K562 (cell line): Measurements from ENCODE around the gene RBP7.

Experiments used
- EZH2 ChIP-seq: IDR thresholded peaks from 2 replicates; pipeline ENCODE4 v1.6.1; 2012; ENCODE audit warnings: low read depth, mild to moderate bottlenecking, inconsistent platforms, low read length, borderline replicate concordance
- MEIS2 ChIP-seq: fragments of 450-650 bp; IDR thresholded peaks from 2 replicates; pipeline ENCODE4 v1.6.1; 2014; ENCODE audit warnings: mild to moderate bottlenecking; ENCODE audit not compliant: partially characterized antibody
- ZNF431 ChIP-seq: sonication (generic); formaldehyde crosslinking; IDR thresholded peaks from 2 replicates; pipeline ENCODE4 v1.8.0; 2022; ENCODE audit warnings: mild to moderate bottlenecking, missing genetic modification reagents
- TF ChIP-seq, protein P1 (sequence below), 2 experiments: fragments of 150-350 bp in 1 of 2; IDR thresholded peaks; 2 replicates each; pipeline ENCODE4 v1.6.1; 2012 to 2016; ENCODE audit warnings: low read depth in 2 of 2, low read length in 2 of 2, mild to moderate bottlenecking in 1 of 2, moderate library complexity in 1 of 2
- TF ChIP-seq, protein P2 (sequence below), 2 experiments: fragments of 450-650 bp; formaldehyde crosslinking in 1 of 2; IDR thresholded peaks; 2 replicates each; pipeline versions ENCODE4 v1.4.0 to v1.6.1; 2014 to 2020; ENCODE audit warnings: mild to moderate bottlenecking in 2 of 2, borderline replicate concordance in 1 of 2, low read depth in 1 of 2

- TF ChIP-seq MEIS2 (no peak), ZNF431 (CRISPR knock-in tag) (no peak), EZH2 (no peak)
- TF ChIP-seq, protein P1, sequence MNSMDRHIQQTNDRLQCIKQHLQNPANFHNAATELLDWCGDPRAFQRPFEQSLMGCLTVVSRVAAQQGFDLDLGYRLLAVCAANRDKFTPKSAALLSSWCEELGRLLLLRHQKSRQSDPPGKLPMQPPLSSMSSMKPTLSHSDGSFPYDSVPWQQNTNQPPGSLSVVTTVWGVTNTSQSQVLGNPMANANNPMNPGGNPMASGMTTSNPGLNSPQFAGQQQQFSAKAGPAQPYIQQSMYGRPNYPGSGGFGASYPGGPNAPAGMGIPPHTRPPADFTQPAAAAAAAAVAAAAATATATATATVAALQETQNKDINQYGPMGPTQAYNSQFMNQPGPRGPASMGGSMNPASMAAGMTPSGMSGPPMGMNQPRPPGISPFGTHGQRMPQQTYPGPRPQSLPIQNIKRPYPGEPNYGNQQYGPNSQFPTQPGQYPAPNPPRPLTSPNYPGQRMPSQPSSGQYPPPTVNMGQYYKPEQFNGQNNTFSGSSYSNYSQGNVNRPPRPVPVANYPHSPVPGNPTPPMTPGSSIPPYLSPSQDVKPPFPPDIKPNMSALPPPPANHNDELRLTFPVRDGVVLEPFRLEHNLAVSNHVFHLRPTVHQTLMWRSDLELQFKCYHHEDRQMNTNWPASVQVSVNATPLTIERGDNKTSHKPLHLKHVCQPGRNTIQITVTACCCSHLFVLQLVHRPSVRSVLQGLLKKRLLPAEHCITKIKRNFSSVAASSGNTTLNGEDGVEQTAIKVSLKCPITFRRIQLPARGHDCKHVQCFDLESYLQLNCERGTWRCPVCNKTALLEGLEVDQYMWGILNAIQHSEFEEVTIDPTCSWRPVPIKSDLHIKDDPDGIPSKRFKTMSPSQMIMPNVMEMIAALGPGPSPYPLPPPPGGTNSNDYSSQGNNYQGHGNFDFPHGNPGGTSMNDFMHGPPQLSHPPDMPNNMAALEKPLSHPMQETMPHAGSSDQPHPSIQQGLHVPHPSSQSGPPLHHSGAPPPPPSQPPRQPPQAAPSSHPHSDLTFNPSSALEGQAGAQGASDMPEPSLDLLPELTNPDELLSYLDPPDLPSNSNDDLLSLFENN (IDR thresholded peaks at IDR 0.05; ENCODE audit: low read depth in 2 of 2, low read length in 2 of 2), result no peak
- TF ChIP-seq, protein P2, sequence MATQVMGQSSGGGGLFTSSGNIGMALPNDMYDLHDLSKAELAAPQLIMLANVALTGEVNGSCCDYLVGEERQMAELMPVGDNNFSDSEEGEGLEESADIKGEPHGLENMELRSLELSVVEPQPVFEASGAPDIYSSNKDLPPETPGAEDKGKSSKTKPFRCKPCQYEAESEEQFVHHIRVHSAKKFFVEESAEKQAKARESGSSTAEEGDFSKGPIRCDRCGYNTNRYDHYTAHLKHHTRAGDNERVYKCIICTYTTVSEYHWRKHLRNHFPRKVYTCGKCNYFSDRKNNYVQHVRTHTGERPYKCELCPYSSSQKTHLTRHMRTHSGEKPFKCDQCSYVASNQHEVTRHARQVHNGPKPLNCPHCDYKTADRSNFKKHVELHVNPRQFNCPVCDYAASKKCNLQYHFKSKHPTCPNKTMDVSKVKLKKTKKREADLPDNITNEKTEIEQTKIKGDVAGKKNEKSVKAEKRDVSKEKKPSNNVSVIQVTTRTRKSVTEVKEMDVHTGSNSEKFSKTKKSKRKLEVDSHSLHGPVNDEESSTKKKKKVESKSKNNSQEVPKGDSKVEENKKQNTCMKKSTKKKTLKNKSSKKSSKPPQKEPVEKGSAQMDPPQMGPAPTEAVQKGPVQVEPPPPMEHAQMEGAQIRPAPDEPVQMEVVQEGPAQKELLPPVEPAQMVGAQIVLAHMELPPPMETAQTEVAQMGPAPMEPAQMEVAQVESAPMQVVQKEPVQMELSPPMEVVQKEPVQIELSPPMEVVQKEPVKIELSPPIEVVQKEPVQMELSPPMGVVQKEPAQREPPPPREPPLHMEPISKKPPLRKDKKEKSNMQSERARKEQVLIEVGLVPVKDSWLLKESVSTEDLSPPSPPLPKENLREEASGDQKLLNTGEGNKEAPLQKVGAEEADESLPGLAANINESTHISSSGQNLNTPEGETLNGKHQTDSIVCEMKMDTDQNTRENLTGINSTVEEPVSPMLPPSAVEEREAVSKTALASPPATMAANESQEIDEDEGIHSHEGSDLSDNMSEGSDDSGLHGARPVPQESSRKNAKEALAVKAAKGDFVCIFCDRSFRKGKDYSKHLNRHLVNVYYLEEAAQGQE (IDR thresholded peaks at IDR 0.05; ENCODE audit: borderline replicate concordance), result no peak
- TF ChIP-seq, protein P2 (CRISPR knock-in tag; IDR thresholded peaks at IDR 0.05; ENCODE audit: low read depth), result no peak
Measured at GRCh38 chr1:10065344-10065685, 68.3 kb downstream of the RBP7 start.
